Upper lobe of left lung (tissue), 6 donors: ENCODE results near the gene LSM10. TPM values are rescaled to one million over a fixed set of nuclear protein-coding genes. Genes with fewer than 3 reads are reported as not detected.

Experiments used
- ATAC-seq, 2 donors: fragments of 200-7000 bp; cut with Tn5 transposase; one replicate each; pipeline ENCODE4 v1.9.1; 2022; ENCODE audit warnings: mild to moderate bottlenecking in 2 of 2, moderate library complexity in 2 of 2; ENCODE audit not compliant: low FRiP score in 2 of 2
- DNase-seq, 2 donors: peaks; one replicate each; pipeline ENCODE4 v3.0.0-alpha.2; 2019 to 2020
- H3K27ac ChIP-seq, 4 donors: fragments of 200-600 bp; sonication (generic); one replicate each; pipeline ENCODE4 v1.5.1; 2016 to 2019
- H3K27me3 ChIP-seq, 4 donors: fragments of 200-600 bp; sonication (generic); one replicate each; pipeline ENCODE4 v1.5.1; 2017 to 2019
- H3K36me3 ChIP-seq, 4 donors: fragments of 200-600 bp; sonication (generic); one replicate each; pipeline ENCODE4 v1.5.1; 2016 to 2019
- H3K4me1 ChIP-seq, 4 donors: fragments of 200-600 bp; sonication (generic); one replicate each; pipeline ENCODE4 v1.5.1; 2018 to 2019
- H3K4me3 ChIP-seq, 4 donors: fragments of 200-600 bp; sonication (generic); one replicate each; pipeline ENCODE4 v1.5.1; 2017 to 2019; ENCODE audit warnings: mild to moderate bottlenecking in 2 of 4, moderate library complexity in 1 of 4
- H3K9me3 ChIP-seq, 4 donors: fragments of 200-600 bp; sonication (generic); one replicate each; pipeline ENCODE4 v1.5.1; 2018 to 2019
- EP300 ChIP-seq, 4 donors: sonication (generic); formaldehyde crosslinking; IDR thresholded peaks; one replicate each; pipeline ENCODE4 v1.5.1; 2017; ENCODE audit warnings: antibody characterized with exemption in 4 of 4, control low read depth in 2 of 4
- POLR2A ChIP-seq, 4 donors: fragments of 450-650 bp; IDR thresholded peaks; one replicate each; pipeline ENCODE4 v1.5.1; 2016 to 2017; ENCODE audit warnings: antibody characterized with exemption in 4 of 4, mild to moderate bottlenecking in 2 of 4
- POLR2AphosphoS5 ChIP-seq, 2 donors: sonication (generic); formaldehyde crosslinking; IDR thresholded peaks; one replicate each; pipeline ENCODE4 v1.5.1; 2017; ENCODE audit warnings: antibody characterized with exemption in 2 of 2
- WGBS, 2 donors: methylation state at CpG; one replicate each; pipeline ENCODE4 v1.1.5; 2017 to 2018; 5-methylcytosine and 5-hydroxymethylcytosine counted together
- total RNA-seq, 6 donors: library from RNA; depleted of rRNA in 4 of 6; stranded (reverse); fragments of >200 nt in 4 of 6; gene quantifications; one replicate each; pipeline versions ENCODE4 v1.1.0 to v1.2.1, GENCODE V29; 2016 to 2021
- TF ChIP-seq, protein P1 (sequence below), 6 experiments: fragments of 450-650 bp in 4 of 6; fragments of 200-600 bp in 2 of 6; sonication (generic) in 2 of 6; IDR thresholded peaks; one replicate each; pipeline ENCODE4 v1.5.1; 2016 to 2019; ENCODE audit warnings: antibody characterized with exemption in 6 of 6
- donor health status: DM: no; HTN: no; CAD: no; lungs with moderate emphysema.
- donor health status: DM: no; HTN: yes; CAD: no; lungs with severe emphysema.

The LSM10 gene
- total RNA-seq, 6 donors from 2014 or later = 19.1 to 54.6 (median 35.8) TPM

DNA sequence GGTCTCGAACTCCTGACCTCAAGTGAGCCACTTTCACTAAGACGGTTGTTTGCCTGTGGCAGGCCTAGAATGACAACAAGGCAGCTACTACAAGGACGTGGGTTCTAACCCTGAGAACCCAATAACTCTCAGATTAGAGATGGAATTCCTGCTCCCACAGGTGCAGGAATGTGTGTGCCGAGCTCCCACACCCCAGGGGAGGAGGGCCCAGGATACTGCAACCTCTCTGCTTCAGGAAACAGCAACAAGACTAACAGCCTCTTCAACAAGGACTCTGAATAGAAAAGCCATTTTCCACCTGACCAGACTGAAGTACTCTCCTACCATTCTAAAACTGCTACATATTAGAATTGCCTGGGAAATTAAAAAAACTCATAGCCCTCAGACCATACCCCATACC, 4.9 kb downstream of the LSM10 start:
- no peak for DNase-seq
- Histone ChIP-seq H3K4me3 (no peak overlapping the region), H3K36me3 (peaks cover 0 to 40% (median 29%) of the 10 kb centered on the region in 4 donors), H3K9me3 (no peaks in the 10 kb centered on the region), H3K4me1 (peaks cover 10 to 26% (median 15%) of the 10 kb centered on the region in 4 donors), H3K27ac (no peak overlapping the region), H3K27me3 (no peaks in the 10 kb centered on the region)
- ATAC-seq = no peak
- WGBS, 2 donors = 81 to 90% methylated on average over 3 to 4 of the region's 4 CpGs
- TF ChIP-seq POLR2A (IDR thresholded peaks at IDR 0.05) (no peak), EP300 (IDR thresholded peaks at IDR 0.05) (no peak), POLR2AphosphoS5 (IDR thresholded peaks at IDR 0.05) (no peak)
- TF ChIP-seq, protein P1, sequence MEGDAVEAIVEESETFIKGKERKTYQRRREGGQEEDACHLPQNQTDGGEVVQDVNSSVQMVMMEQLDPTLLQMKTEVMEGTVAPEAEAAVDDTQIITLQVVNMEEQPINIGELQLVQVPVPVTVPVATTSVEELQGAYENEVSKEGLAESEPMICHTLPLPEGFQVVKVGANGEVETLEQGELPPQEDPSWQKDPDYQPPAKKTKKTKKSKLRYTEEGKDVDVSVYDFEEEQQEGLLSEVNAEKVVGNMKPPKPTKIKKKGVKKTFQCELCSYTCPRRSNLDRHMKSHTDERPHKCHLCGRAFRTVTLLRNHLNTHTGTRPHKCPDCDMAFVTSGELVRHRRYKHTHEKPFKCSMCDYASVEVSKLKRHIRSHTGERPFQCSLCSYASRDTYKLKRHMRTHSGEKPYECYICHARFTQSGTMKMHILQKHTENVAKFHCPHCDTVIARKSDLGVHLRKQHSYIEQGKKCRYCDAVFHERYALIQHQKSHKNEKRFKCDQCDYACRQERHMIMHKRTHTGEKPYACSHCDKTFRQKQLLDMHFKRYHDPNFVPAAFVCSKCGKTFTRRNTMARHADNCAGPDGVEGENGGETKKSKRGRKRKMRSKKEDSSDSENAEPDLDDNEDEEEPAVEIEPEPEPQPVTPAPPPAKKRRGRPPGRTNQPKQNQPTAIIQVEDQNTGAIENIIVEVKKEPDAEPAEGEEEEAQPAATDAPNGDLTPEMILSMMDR (IDR thresholded peaks at IDR 0.05) = no peak

DNA sequence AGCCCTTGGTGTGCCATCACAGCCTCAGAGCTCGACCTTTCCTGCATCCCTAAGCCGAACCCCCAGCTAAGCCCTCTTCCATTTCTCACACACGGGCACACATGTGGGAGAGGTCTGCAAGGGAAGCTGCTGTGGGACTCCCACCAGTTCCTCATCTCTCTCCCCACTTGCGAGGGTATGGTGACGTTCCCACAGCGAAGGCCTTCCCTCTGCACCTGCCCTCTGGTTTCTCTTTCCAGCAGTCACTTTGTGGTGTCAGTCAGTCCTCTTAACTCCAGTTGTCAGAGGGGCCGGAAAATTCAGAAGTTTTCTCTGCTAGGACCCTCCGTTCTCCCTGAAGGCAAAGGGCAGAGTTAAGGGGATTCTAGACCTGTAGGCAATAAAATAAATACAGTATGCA, 6.4 kb downstream of the LSM10 start:
- Histone ChIP-seq H3K4me1 (peaks cover 18 to 26% (median 19%) of the 10 kb centered on the region in 4 donors), H3K27me3 (no peaks in the 10 kb centered on the region), H3K36me3 (peaks cover 0 to 40% (median 29%) of the 10 kb centered on the region in 4 donors), H3K27ac (no peak overlapping the region), H3K9me3 (no peaks in the 10 kb centered on the region), H3K4me3 (no peak overlapping the region)
- TF ChIP-seq POLR2A (IDR thresholded peaks at IDR 0.05) = no peak
- TF ChIP-seq, protein P1 (IDR thresholded peaks at IDR 0.05) = no peak
- DNase-seq (no peak), ATAC-seq (no peak)
- WGBS, 2 donors = 96 to 97% methylated on average over 8 of the region's 8 CpGs

DNA sequence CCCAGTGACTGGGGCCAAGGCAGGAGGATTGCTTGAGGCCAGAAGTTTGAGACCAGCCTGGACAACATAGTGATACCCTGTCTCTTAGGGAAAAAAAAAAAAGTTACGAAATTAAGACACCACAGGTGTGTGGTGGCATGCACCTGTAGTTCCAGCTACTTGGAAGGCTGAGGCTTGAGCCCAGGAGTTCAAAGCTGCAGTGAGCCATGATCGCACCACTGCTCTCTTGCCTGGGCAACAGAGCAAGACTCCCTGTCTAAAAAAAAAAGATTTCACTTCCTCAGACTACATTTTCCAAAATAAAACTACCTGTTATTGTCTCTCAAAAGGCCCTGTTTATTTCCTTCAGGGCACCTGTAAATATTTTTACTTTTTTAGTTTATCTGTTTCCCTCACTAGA, 7.3 kb downstream of the LSM10 start:
- peaks cover 0 to 40% (median 29%) of the 10 kb centered on the region in 4 donors for H3K36me3 ChIP-seq
- no peaks in the 10 kb centered on the region for H3K9me3 ChIP-seq
- H3K27me3 ChIP-seq = no peaks in the 10 kb centered on the region
- peaks cover 18 to 23% (median 18%) of the 10 kb centered on the region in 4 donors for H3K4me1 ChIP-seq
- DNase-seq = no peak
- no peak overlapping the region for H3K4me3 ChIP-seq
- no peak for ATAC-seq
- no peak for TF ChIP-seq EP300 (IDR thresholded peaks at IDR 0.05)
- TF ChIP-seq, protein P1 (IDR thresholded peaks at IDR 0.05) = no peak
- TF ChIP-seq POLR2A (IDR thresholded peaks at IDR 0.05) = no peak
- no peak for TF ChIP-seq POLR2AphosphoS5 (IDR thresholded peaks at IDR 0.05)
- WGBS, 2 donors = 89 to 93% methylated on average over 2 of the region's 2 CpGs
- peak overlapping the region in 1 of 4 donors; percentile 36 for H3K27ac ChIP-seq

DNA sequence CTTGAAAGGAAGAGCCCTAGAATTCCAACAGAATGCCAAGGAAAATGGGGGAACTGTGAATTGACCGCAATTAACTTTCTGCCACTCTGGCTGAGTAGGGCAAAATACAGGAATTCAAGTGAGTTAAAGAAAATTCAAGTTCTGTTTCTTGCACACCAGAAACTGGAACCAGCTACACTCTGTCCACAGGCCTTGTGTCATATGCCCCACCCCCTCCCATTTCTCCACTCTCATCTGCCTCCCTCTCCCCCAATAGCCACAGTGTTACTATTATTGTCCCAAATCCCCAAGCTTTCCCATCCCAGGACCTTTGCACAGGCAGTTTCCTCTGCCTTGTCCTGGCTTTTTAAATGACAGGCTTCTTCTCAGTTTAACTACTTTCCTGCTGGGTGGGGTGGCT, 7.7 kb downstream of the LSM10 start:
- DNase-seq (no peak), ATAC-seq (no peak)
- H3K27ac ChIP-seq = peak overlapping the region in 2 of 4 donors; percentile 4 to 36
- H3K4me1 ChIP-seq = peaks cover 18 to 24% (median 18%) of the 10 kb centered on the region in 4 donors
- peaks cover 0 to 40% (median 29%) of the 10 kb centered on the region in 4 donors for H3K36me3 ChIP-seq
- 81 to 93% methylated on average over 1 of the region's 1 CpG for WGBS, 2 donors
- H3K9me3 ChIP-seq = no peaks in the 10 kb centered on the region
- no peaks in the 10 kb centered on the region for H3K27me3 ChIP-seq
- no peak overlapping the region for H3K4me3 ChIP-seq
- TF ChIP-seq EP300 (IDR thresholded peaks at IDR 0.05) (no peak), POLR2AphosphoS5 (IDR thresholded peaks at IDR 0.05) (no peak), POLR2A (IDR thresholded peaks at IDR 0.05) (no peak)
- TF ChIP-seq, protein P1 (IDR thresholded peaks at IDR 0.05) = no peak

DNA sequence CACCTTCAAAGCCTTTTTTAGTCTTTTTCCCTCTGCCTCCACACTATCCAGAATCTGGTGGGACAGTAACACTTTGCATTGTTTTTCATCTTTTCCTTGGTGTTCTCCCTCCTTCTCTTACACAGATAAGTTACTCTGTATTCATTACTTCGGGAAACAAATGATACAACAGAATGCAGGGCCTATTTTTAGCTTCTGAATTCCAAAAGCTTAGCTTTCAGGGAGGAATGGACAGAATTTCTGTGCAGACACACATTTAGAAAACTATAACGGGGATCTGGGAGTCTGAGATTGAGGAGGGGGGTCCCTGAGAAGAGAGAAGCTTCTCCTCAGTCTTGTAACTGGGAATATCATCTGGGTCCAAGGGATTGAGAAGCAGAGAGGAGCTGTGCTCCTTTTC, 8.4 kb downstream of the LSM10 start:
- H3K4me1 ChIP-seq = peaks cover 23 to 31% (median 24%) of the 10 kb centered on the region in 4 donors
- no peaks in the 10 kb centered on the region for H3K9me3 ChIP-seq
- peaks cover 0 to 39% (median 29%) of the 10 kb centered on the region in 4 donors for H3K36me3 ChIP-seq
- no peak for TF ChIP-seq POLR2A (IDR thresholded peaks at IDR 0.05)
- TF ChIP-seq EP300 (IDR thresholded peaks at IDR 0.05) = no peak
- TF ChIP-seq, protein P1 (IDR thresholded peaks at IDR 0.05) = no peak
- TF ChIP-seq POLR2AphosphoS5 (IDR thresholded peaks at IDR 0.05) = no peak
- DNase-seq = no peak
- WGBS, 2 donors = 81 to 82% methylated on average over 2 of the region's 2 CpGs
- H3K4me3 ChIP-seq = no peak overlapping the region
- ATAC-seq = no peak
- peak overlapping the region in 1 of 4 donors; percentile 36 for H3K27ac ChIP-seq
- no peaks in the 10 kb centered on the region for H3K27me3 ChIP-seq
